Panc1 (cell line): ENCODE results near the gene IDI1.

Experiments
- CTCF ChIP-seq: fragments of 450-650 bp; IDR thresholded peaks from 2 replicates; pipeline ENCODE4 v1.5.1; 2017; ENCODE audit warnings: mild to moderate bottlenecking
- POLR2AphosphoS5 ChIP-seq: IDR thresholded peaks from 2 replicates; pipeline ENCODE4 v1.6.1; 2012; ENCODE audit warnings: mild to moderate bottlenecking, low read depth, low read length, moderate library complexity
- SIN3A ChIP-seq: IDR thresholded peaks from 2 replicates; pipeline ENCODE4 v1.6.1; 2012; ENCODE audit warnings: low read depth, mild to moderate bottlenecking, low read length, moderate library complexity, borderline replicate concordance; ENCODE audit not compliant: insufficient read depth
- TCF7L2 ChIP-seq: IDR thresholded peaks from 2 replicates; pipeline ENCODE4 v1.6.1; 2011; ENCODE audit warnings: mild to moderate bottlenecking, low read depth, low read length, inconsistent platforms
- TF ChIP-seq, protein P1 (sequence below), 2 experiments: IDR thresholded peaks; 2 replicates each; pipeline ENCODE4 v1.6.1; 2011 to 2012; ENCODE audit warnings: low read depth in 2 of 2, control low read depth in 1 of 2, low read length in 1 of 2, mild to moderate bottlenecking in 1 of 2, moderate library complexity in 1 of 2; ENCODE audit not compliant: insufficient read depth in 1 of 2

DNA sequence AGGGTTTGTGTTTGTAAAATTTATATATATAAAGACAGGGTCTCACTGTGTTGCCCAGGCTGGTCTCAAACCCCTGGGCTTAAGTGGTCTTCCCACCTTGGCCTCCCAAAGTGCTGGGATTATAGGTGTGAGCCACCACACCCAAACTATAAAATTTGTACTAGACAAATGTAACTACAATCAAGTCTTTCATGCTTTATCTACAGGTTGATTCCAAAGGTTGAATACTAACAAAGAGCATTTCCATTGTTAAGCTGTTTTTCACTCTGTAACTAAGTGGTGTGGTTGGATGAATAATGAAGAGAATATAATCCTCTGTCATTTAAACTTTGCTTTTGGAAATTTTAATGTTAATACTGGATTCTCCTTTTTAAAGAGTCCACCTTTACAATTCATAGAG is 29.7 kb upstream of the IDI1 start:
- TF ChIP-seq CTCF (no peak), TCF7L2 (no peak), POLR2AphosphoS5 (no peak), SIN3A (no peak)
- TF ChIP-seq, protein P1, sequence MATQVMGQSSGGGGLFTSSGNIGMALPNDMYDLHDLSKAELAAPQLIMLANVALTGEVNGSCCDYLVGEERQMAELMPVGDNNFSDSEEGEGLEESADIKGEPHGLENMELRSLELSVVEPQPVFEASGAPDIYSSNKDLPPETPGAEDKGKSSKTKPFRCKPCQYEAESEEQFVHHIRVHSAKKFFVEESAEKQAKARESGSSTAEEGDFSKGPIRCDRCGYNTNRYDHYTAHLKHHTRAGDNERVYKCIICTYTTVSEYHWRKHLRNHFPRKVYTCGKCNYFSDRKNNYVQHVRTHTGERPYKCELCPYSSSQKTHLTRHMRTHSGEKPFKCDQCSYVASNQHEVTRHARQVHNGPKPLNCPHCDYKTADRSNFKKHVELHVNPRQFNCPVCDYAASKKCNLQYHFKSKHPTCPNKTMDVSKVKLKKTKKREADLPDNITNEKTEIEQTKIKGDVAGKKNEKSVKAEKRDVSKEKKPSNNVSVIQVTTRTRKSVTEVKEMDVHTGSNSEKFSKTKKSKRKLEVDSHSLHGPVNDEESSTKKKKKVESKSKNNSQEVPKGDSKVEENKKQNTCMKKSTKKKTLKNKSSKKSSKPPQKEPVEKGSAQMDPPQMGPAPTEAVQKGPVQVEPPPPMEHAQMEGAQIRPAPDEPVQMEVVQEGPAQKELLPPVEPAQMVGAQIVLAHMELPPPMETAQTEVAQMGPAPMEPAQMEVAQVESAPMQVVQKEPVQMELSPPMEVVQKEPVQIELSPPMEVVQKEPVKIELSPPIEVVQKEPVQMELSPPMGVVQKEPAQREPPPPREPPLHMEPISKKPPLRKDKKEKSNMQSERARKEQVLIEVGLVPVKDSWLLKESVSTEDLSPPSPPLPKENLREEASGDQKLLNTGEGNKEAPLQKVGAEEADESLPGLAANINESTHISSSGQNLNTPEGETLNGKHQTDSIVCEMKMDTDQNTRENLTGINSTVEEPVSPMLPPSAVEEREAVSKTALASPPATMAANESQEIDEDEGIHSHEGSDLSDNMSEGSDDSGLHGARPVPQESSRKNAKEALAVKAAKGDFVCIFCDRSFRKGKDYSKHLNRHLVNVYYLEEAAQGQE (IDR thresholded peaks at IDR 0.05; ENCODE audit: insufficient read depth in 1 of 2, low read depth in 2 of 2, low read length in 1 of 2): no peak
